Measurements from ENCODE around the gene BPIFA3.

The BPIFA3 gene

GRCh38 chr20:33229843-33230242, 12.7 kb downstream of the BPIFA3 start:
- H3K27ac ChIP-seq (ENCODE audit: low read length) = no peak overlapping the region
- no peaks in the 10 kb centered on the region for H3K9me3 ChIP-seq (ENCODE audit: insufficient read depth, low read length, severe bottlenecking)
- DNase-seq = peak; percentile 35
- no peaks in the 10 kb centered on the region for H3K79me2 ChIP-seq (ENCODE audit: insufficient read depth, low read length)
- H3K4me2 ChIP-seq (ENCODE audit: insufficient read depth, low read length) = no peak overlapping the region
- peaks cover 18% of the 10 kb centered on the region for H3K27me3 ChIP-seq (ENCODE audit: insufficient read depth, low read length, poor library complexity)
- H4K20me1 ChIP-seq (ENCODE audit: insufficient read depth, low read length) = no peaks in the 10 kb centered on the region; the same call in 1 of the 2 replicates
- H3K36me3 ChIP-seq (ENCODE audit: insufficient read depth, low read length) = no peaks in the 10 kb centered on the region
- H3K9ac ChIP-seq (ENCODE audit: low read depth, low read length) = no peak overlapping the region
- TF ChIP-seq CTCF (IDR thresholded peaks at IDR 0.05; ENCODE audit: borderline replicate concordance, extremely low read depth, low read length, poor library complexity, severe bottlenecking) (no peak), EZH2 (IDR thresholded peaks at IDR 0.05; ENCODE audit: borderline replicate concordance, low read depth, low read length, severe bottlenecking) (no peak)
- ATAC-seq (ENCODE audit: insufficient read depth, low read depth) = peak; percentile 58; the same call in 2 of the 3 replicates
- no peak overlapping the region for H3K4me3 ChIP-seq (ENCODE audit: low read depth in 1 of 2, low read length in 2 of 2)
- no peak overlapping the region for H2AFZ ChIP-seq (ENCODE audit: low read depth, low read length)
- no peaks in the 10 kb centered on the region for H3K4me1 ChIP-seq (ENCODE audit: insufficient read depth, low read length)

- Histone ChIP-seq H3K9ac (ENCODE audit: low read depth, low read length) (no peak overlapping the region), H3K9me3 (ENCODE audit: insufficient read depth, low read length, severe bottlenecking) (no peaks in the 10 kb centered on the region), H4K20me1 (ENCODE audit: insufficient read depth, low read length) (no peaks in the 10 kb centered on the region; the same call in 1 of the 2 replicates), H3K36me3 (ENCODE audit: insufficient read depth, low read length) (no peaks in the 10 kb centered on the region), H3K27me3 (ENCODE audit: insufficient read depth, low read length, poor library complexity) (peaks cover 18% of the 10 kb centered on the region), H2AFZ (ENCODE audit: low read depth, low read length) (no peak overlapping the region), H3K4me1 (ENCODE audit: insufficient read depth, low read length) (no peaks in the 10 kb centered on the region), H3K27ac (ENCODE audit: low read length) (no peak overlapping the region), H3K4me2 (ENCODE audit: insufficient read depth, low read length) (no peak overlapping the region), H3K4me3 (ENCODE audit: low read depth in 1 of 2, low read length in 2 of 2) (no peak overlapping the region), H3K79me2 (ENCODE audit: insufficient read depth, low read length) (no peaks in the 10 kb centered on the region)
- no peak for TF ChIP-seq CTCF (IDR thresholded peaks at IDR 0.05; ENCODE audit: borderline replicate concordance, extremely low read depth, low read length, poor library complexity, severe bottlenecking)
- TF ChIP-seq EZH2 (IDR thresholded peaks at IDR 0.05; ENCODE audit: borderline replicate concordance, low read depth, low read length, severe bottlenecking) = no peak
- ATAC-seq (ENCODE audit: insufficient read depth, low read depth) = no peak
- DNase-seq = no peak
Measured at GRCh38 chr20:33231237-33231636, 14.1 kb downstream of the BPIFA3 start.

GRCh38 chr20:33232486-33233072, 15.4 kb downstream of the BPIFA3 start:
- ATAC-seq (ENCODE audit: insufficient read depth, low read depth) = no peak
- Histone ChIP-seq H3K36me3 (ENCODE audit: insufficient read depth, low read length) (no peaks in the 10 kb centered on the region), H3K27ac (ENCODE audit: low read length) (no peak overlapping the region), H3K9me3 (ENCODE audit: insufficient read depth, low read length, severe bottlenecking) (no peaks in the 10 kb centered on the region), H3K4me1 (ENCODE audit: insufficient read depth, low read length) (no peaks in the 10 kb centered on the region), H3K4me2 (ENCODE audit: insufficient read depth, low read length) (no peak overlapping the region), H4K20me1 (ENCODE audit: insufficient read depth, low read length) (no peaks in the 10 kb centered on the region), H3K27me3 (ENCODE audit: insufficient read depth, low read length, poor library complexity) (peaks cover 18% of the 10 kb centered on the region), H2AFZ (ENCODE audit: low read depth, low read length) (no peak overlapping the region), H3K79me2 (ENCODE audit: insufficient read depth, low read length) (no peaks in the 10 kb centered on the region), H3K9ac (ENCODE audit: low read depth, low read length) (no peak overlapping the region), H3K4me3 (ENCODE audit: low read depth in 1 of 2, low read length in 2 of 2) (no peak overlapping the region)
- TF ChIP-seq CTCF (IDR thresholded peaks at IDR 0.05; ENCODE audit: borderline replicate concordance, extremely low read depth, low read length, poor library complexity, severe bottlenecking) (no peak), EZH2 (IDR thresholded peaks at IDR 0.05; ENCODE audit: borderline replicate concordance, low read depth, low read length, severe bottlenecking) (no peak)
- DNase-seq = no peak
